ENCODE results near the gene SLAMF7. TPM values are rescaled to one million over a fixed set of nuclear protein-coding genes. Genes with fewer than 3 reads are reported as not detected.

Gene SLAMF7
- polyA plus RNA-seq, 1 donor, result 0.71 TPM

GRCh38 chr1:160746836-160747500, 7.9 kb downstream of the SLAMF7 start:
- DNase-seq, result no peak

GRCh38 chr1:160747717-160748116, 8.7 kb downstream of the SLAMF7 start:
- no peak for DNase-seq

GRCh38 chr1:160748181-160748877, 9.3 kb downstream of the SLAMF7 start:
- no peak for DNase-seq

- no peak for DNase-seq
Measured at GRCh38 chr1:160748878-160749269, 9.8 kb downstream of the SLAMF7 start.

- DNase-seq, result no peak
Measured at GRCh38 chr1:160750608-160751007, 11.6 kb downstream of the SLAMF7 start.

GRCh38 chr1:160752406-160752805, 13.4 kb downstream of the SLAMF7 start:
- DNase-seq, result no peak

- no peak for DNase-seq
Measured at GRCh38 chr1:160752924-160753323, 13.9 kb downstream of the SLAMF7 start.

- no peak for DNase-seq
Measured at GRCh38 chr1:160753594-160753993, 14.5 kb downstream of the SLAMF7 start.

- DNase-seq, result no peak
Measured at GRCh38 chr1:160755461-160755860, 16.4 kb downstream of the SLAMF7 start.

- DNase-seq, result no peak
Measured at GRCh38 chr1:160755911-160756848, 17.1 kb downstream of the SLAMF7 start.

GRCh38 chr1:160756849-160757201, 17.8 kb downstream of the SLAMF7 start:
- no peak for DNase-seq

GRCh38 chr1:160758521-160758920, 19.5 kb downstream of the SLAMF7 start:
- DNase-seq, result no peak

GRCh38 chr1:160759740-160760139, 20.7 kb downstream of the SLAMF7 start:
- DNase-seq, result no peak

GRCh38 chr1:160761046-160761445, 22.0 kb downstream of the SLAMF7 start:
- DNase-seq, result no peak

- no peak for DNase-seq
Measured at GRCh38 chr1:160761886-160762285, 22.8 kb downstream of the SLAMF7 start.

GRCh38 chr1:160763993-160764392, 24.9 kb downstream of the SLAMF7 start:
- DNase-seq, result no peak

GRCh38 chr1:160767395-160768294, 28.6 kb downstream of the SLAMF7 start:
- no peak for DNase-seq

GRCh38 chr1:160768295-160768657, 29.2 kb downstream of the SLAMF7 start:
- DNase-seq, result no peak

- DNase-seq, result no peak
Measured at GRCh38 chr1:160772331-160772730, 33.3 kb downstream of the SLAMF7 start.

- no peak for DNase-seq
Measured at GRCh38 chr1:160773093-160773492, 34.0 kb downstream of the SLAMF7 start.

GRCh38 chr1:160774886-160775719, 36.1 kb downstream of the SLAMF7 start:
- no peak for DNase-seq
